LNCaP clone FGC (cell line): Measurements from ENCODE around the gene MDM4.
"Not testable (repeated sequence)": the region's sequence is repeated elsewhere in the genome, so short reads cannot be mapped to it uniquely, and the experiment has no call there.

ENCODE experiments used
- DNase-seq: peaks from one replicate; pipeline ENCODE4 v3.0.0-alpha.2; 2011; ENCODE audit warnings: low read depth
- H3K4me3 ChIP-seq: 2 replicates; pipeline ENCODE4 v1.5.1; 2011; ENCODE audit warnings: mild to moderate bottlenecking, low read depth, low read length, control low read depth
- CTCF ChIP-seq: IDR thresholded peaks from 2 replicates; pipeline ENCODE4 v1.5.1; 2012; ENCODE audit warnings: mild to moderate bottlenecking; ENCODE audit not compliant: control insufficient read depth, insufficient read depth; ENCODE audit errors: extremely low read depth

The MDM4 gene

GRCh38 chr1:204569478-204569877 is 53.3 kb downstream of the MDM4 start:
- TF ChIP-seq CTCF = no peak
- H3K4me3 ChIP-seq = no peak overlapping the region
- no peak for DNase-seq

GRCh38 chr1:204570021-204570420 is 53.8 kb downstream of the MDM4 start:
- DNase-seq = not testable (repeated sequence)

GRCh38 chr1:204571128-204571527 is 54.9 kb downstream of the MDM4 start:
- no peak overlapping the region for H3K4me3 ChIP-seq
- DNase-seq = no peak
- TF ChIP-seq CTCF = no peak

More at GRCh38 chr1:204570021-204570420, 53.8 kb downstream of the MDM4 start:
- not testable (repeated sequence) for H3K4me3 ChIP-seq

GRCh38 chr1:204571631-204572030 is 55.4 kb downstream of the MDM4 start:
- H3K4me3 ChIP-seq = no peak overlapping the region
- no peak for DNase-seq

GRCh38 chr1:204572923-204573922 is 57.0 kb downstream of the MDM4 start:
- no peak overlapping the region for H3K4me3 ChIP-seq
- DNase-seq = no peak
- no peak for TF ChIP-seq CTCF

More at GRCh38 chr1:204571631-204572030, 55.4 kb downstream of the MDM4 start:
- no peak for TF ChIP-seq CTCF

- no peak overlapping the region for H3K4me3 ChIP-seq
- DNase-seq = no peak
- TF ChIP-seq CTCF = no peak
Measured at GRCh38 chr1:204574016-204574864, 58.0 kb downstream of the MDM4 start.

GRCh38 chr1:204574865-204575163 is 58.6 kb downstream of the MDM4 start:
- H3K4me3 ChIP-seq = no peak overlapping the region
- TF ChIP-seq CTCF = no peak
- DNase-seq = no peak
